ENCODE results near the gene NRG4.
"Not testable (repeated sequence)": the region's sequence is repeated elsewhere in the genome, so short reads cannot be mapped to it uniquely, and the experiment has no call there.

NRG4 gene

GRCh38 chr15:76011627-76012551, at the start of gene NRG4:
Gene NRG4, minus strand, starts transcription at chr15:76012424. Its CDS starts 1,194 bp downstream, at chr15:76011230.
- in situ Hi-C loops (cut with MboI; ENCODE audit: low sequenced_read_pairs), result no loop called here

- in situ Hi-C loops (cut with MboI; ENCODE audit: low sequenced_read_pairs), result no loop called here
These were observed 49.5 kb upstream of the NRG4 start for GRCh38 chr15:76061700-76062099.

- in situ Hi-C loops (cut with MboI; ENCODE audit: low sequenced_read_pairs), result no loop called here
These were observed 48.1 kb upstream of the NRG4 start for GRCh38 chr15:76060118-76060989.

GRCh38 chr15:76059320-76060117, 47.3 kb upstream of the NRG4 start, which contains the start of gene TMEM266:
Gene TMEM266, plus strand, starts transcription at chr15:76059985. Its CDS starts 74,279 bp downstream, at chr15:76134264.
- in situ Hi-C loops (cut with MboI; ENCODE audit: low sequenced_read_pairs), result no loop called here

- in situ Hi-C loops (cut with MboI; ENCODE audit: low sequenced_read_pairs), result no loop called here
These were observed 46.6 kb upstream of the NRG4 start for GRCh38 chr15:76058714-76059319.

GRCh38 chr15:76057332-76058000, 45.2 kb upstream of the NRG4 start:
- in situ Hi-C loops (cut with MboI; ENCODE audit: low sequenced_read_pairs), result no loop called here

GRCh38 chr15:76056931-76057330, 44.7 kb upstream of the NRG4 start:
- in situ Hi-C loops (cut with MboI; ENCODE audit: low sequenced_read_pairs), result no loop called here

GRCh38 chr15:76054201-76054600, 42.0 kb upstream of the NRG4 start:
- in situ Hi-C loops (cut with MboI; ENCODE audit: low sequenced_read_pairs), result not testable (repeated sequence)

- in situ Hi-C loops (cut with MboI; ENCODE audit: low sequenced_read_pairs), result no loop called here
These were observed 26.3 kb upstream of the NRG4 start for GRCh38 chr15:76038512-76038911.

GRCh38 chr15:76035593-76035992, 23.4 kb upstream of the NRG4 start:
- in situ Hi-C loops (cut with MboI; ENCODE audit: low sequenced_read_pairs), result no loop called here

- in situ Hi-C loops (cut with MboI; ENCODE audit: low sequenced_read_pairs), result no loop called here
These were observed 21.9 kb upstream of the NRG4 start for GRCh38 chr15:76034111-76034510.

- in situ Hi-C loops (cut with MboI; ENCODE audit: low sequenced_read_pairs), result no loop called here
These were observed 21.2 kb upstream of the NRG4 start for GRCh38 chr15:76033438-76033837.

GRCh38 chr15:76032046-76032445, 19.8 kb upstream of the NRG4 start:
- in situ Hi-C loops (cut with MboI; ENCODE audit: low sequenced_read_pairs), result no loop called here

- in situ Hi-C loops (cut with MboI; ENCODE audit: low sequenced_read_pairs), result no loop called here
These were observed 12.0 kb upstream of the NRG4 start for GRCh38 chr15:76024021-76024768.

GRCh38 chr15:76013470-76013869, 1.2 kb upstream of the NRG4 start:
- in situ Hi-C loops (cut with MboI; ENCODE audit: low sequenced_read_pairs), result not testable (repeated sequence)

- in situ Hi-C loops (cut with MboI; ENCODE audit: low sequenced_read_pairs), result no loop called here
These were observed 1.6 kb downstream of the NRG4 start for GRCh38 chr15:76010613-76011012.

GRCh38 chr15:76006136-76006778, 6.0 kb downstream of the NRG4 start:
- in situ Hi-C loops (cut with MboI; ENCODE audit: low sequenced_read_pairs), result no loop called here

- in situ Hi-C loops (cut with MboI; ENCODE audit: low sequenced_read_pairs), result no loop called here
These were observed 8.9 kb downstream of the NRG4 start for GRCh38 chr15:76003364-76003763.

GRCh38 chr15:75995611-75996010, 16.6 kb downstream of the NRG4 start:
- in situ Hi-C loops (cut with MboI; ENCODE audit: low sequenced_read_pairs), result no loop called here
